ENCODE results near the gene PPP4R3A.

PPP4R3A gene

GRCh38 chr14:91424813-91425530 lies 85.1 kb downstream of the PPP4R3A start:
- ChIA-PET POLR2A (no interaction called here), CTCF (interaction anchor here (0.6 to 1.1 kb wide), 2 partner anchors 36 to 101 kb away, joined by 3 to 5 read pairs; no protein-coding TSS in a partner anchor)
- TF ChIP-seq PKNOX1 (IDR thresholded peaks at IDR 0.05) (no peak), TARDBP (IDR thresholded peaks at IDR 0.05) (no peak), FOXK2 (IDR thresholded peaks at IDR 0.05) (no peak), FOXA1 (IDR thresholded peaks at IDR 0.05) (no peak), BHLHE40 (IDR thresholded peaks at IDR 0.05; ENCODE audit: borderline replicate concordance) (no peak), ZNF384 (IDR thresholded peaks at IDR 0.05) (no peak), ELF4 (IDR thresholded peaks at IDR 0.05) (no peak), HDGF (IDR thresholded peaks at IDR 0.05; ENCODE audit: borderline replicate concordance) (no peak), FOXM1 (IDR thresholded peaks at IDR 0.05; ENCODE audit: borderline replicate concordance) (no peak), LEF1 (IDR thresholded peaks at IDR 0.05; ENCODE audit: borderline replicate concordance) (no peak), SP1 (IDR thresholded peaks at IDR 0.05) (no peak), SUZ12 (IDR thresholded peaks at IDR 0.05) (no peak), L3MBTL2 (conservative IDR thresholded peaks at IDR 0.05) (no peak), CTBP1 (IDR thresholded peaks at IDR 0.05; ENCODE audit: borderline replicate concordance) (no peak)
- DNase-seq (ENCODE audit: extremely low spot score), result no peak

- no peak for DNase-seq (ENCODE audit: extremely low spot score)
- ChIA-PET POLR2A (no interaction called here), CTCF (interaction anchor here (0.6 to 3.5 kb wide), 4 partner anchors 65 to 107 kb away, joined by 3 to 18 read pairs (median 4); no protein-coding TSS in a partner anchor)
- no peak for TF ChIP-seq NFRKB (IDR thresholded peaks at IDR 0.05)
- TF ChIP-seq L3MBTL2 (conservative IDR thresholded peaks at IDR 0.05), result no peak
- no peak for TF ChIP-seq HDGF (IDR thresholded peaks at IDR 0.05; ENCODE audit: borderline replicate concordance)
- TF ChIP-seq TARDBP (IDR thresholded peaks at IDR 0.05), result no peak
- TF ChIP-seq LEF1 (IDR thresholded peaks at IDR 0.05; ENCODE audit: borderline replicate concordance), result no peak
- no peak for TF ChIP-seq ARNT (IDR thresholded peaks at IDR 0.05)
- TF ChIP-seq FOXA1 (IDR thresholded peaks at IDR 0.05), result no peak
- no peak for TF ChIP-seq ZNF384 (IDR thresholded peaks at IDR 0.05)
- no peak for TF ChIP-seq FOXK2 (IDR thresholded peaks at IDR 0.05)
- TF ChIP-seq ELF4 (IDR thresholded peaks at IDR 0.05), result no peak
- no peak for TF ChIP-seq FOXM1 (IDR thresholded peaks at IDR 0.05; ENCODE audit: borderline replicate concordance)
- no peak for TF ChIP-seq PKNOX1 (IDR thresholded peaks at IDR 0.05)
- no peak for TF ChIP-seq CTBP1 (IDR thresholded peaks at IDR 0.05; ENCODE audit: borderline replicate concordance)
- no peak for TF ChIP-seq SUZ12 (IDR thresholded peaks at IDR 0.05)
- TF ChIP-seq SP1 (IDR thresholded peaks at IDR 0.05), result no peak
- TF ChIP-seq BHLHE40 (IDR thresholded peaks at IDR 0.05; ENCODE audit: borderline replicate concordance), result no peak
Observed at GRCh38 chr14:91420686-91421085, 89.4 kb downstream of the PPP4R3A start.

GRCh38 chr14:91419451-91419850 lies 90.7 kb downstream of the PPP4R3A start:
- CTCF ChIA-PET, result interaction anchor here (0.7 to 3.5 kb wide), 2 partner anchors 96 to 1901 kb away, joined by 4 to 18 read pairs; no protein-coding TSS in a partner anchor
- POLR2A ChIA-PET, result no interaction called here
- no peak for TF ChIP-seq CTBP1 (IDR thresholded peaks at IDR 0.05; ENCODE audit: borderline replicate concordance)
- no peak for TF ChIP-seq FOXM1 (IDR thresholded peaks at IDR 0.05; ENCODE audit: borderline replicate concordance)
- no peak for TF ChIP-seq PKNOX1 (IDR thresholded peaks at IDR 0.05)
- no peak for DNase-seq (ENCODE audit: extremely low spot score)

GRCh38 chr14:91419044-91419397 lies 91.1 kb downstream of the PPP4R3A start:
- ChIA-PET POLR2A (interaction anchor here (1.0 to 1.9 kb wide), 3 partner anchors 10 to 64 kb away, joined by 3 to 9 read pairs (median 3); no protein-coding TSS in a partner anchor), CTCF (interaction anchor here (1.6 to 3.5 kb wide), 2 partner anchors 64 to 95 kb away, joined by 4 to 18 read pairs; no protein-coding TSS in a partner anchor)
- no peak for TF ChIP-seq ELF4 (IDR thresholded peaks at IDR 0.05)
- TF ChIP-seq SUZ12 (IDR thresholded peaks at IDR 0.05), result no peak
- TF ChIP-seq TARDBP (IDR thresholded peaks at IDR 0.05), result no peak

GRCh38 chr14:91418387-91419043 lies 91.6 kb downstream of the PPP4R3A start:
- ChIA-PET CTCF (interaction anchor here (1.0 to 3.5 kb wide), 3 partner anchors 63 to 98 kb away, joined by 3 to 18 read pairs (median 4); no protein-coding TSS in a partner anchor), POLR2A (interaction anchor here (1.0 to 1.9 kb wide), 5 partner anchors 9 to 95 kb away, joined by 3 to 9 read pairs (median 5); no protein-coding TSS in a partner anchor)
- DNase-seq (ENCODE audit: extremely low spot score), result peak; percentile 66
- TF ChIP-seq FOXM1 (IDR thresholded peaks at IDR 0.05; ENCODE audit: borderline replicate concordance) (0 out of 2 replicates have a peak, but pooled peaks have one; percentile 22), FOXK2 (IDR thresholded peaks at IDR 0.05) (no peak), L3MBTL2 (conservative IDR thresholded peaks at IDR 0.05) (peak; percentile 91), FOXA1 (IDR thresholded peaks at IDR 0.05) (no peak), SP1 (IDR thresholded peaks at IDR 0.05) (no peak)

More at GRCh38 chr14:91419044-91419397, 91.1 kb downstream of the PPP4R3A start:
- DNase-seq (ENCODE audit: extremely low spot score), result no peak

GRCh38 chr14:91417983-91418386 lies 92.1 kb downstream of the PPP4R3A start:
- POLR2A ChIA-PET, result interaction anchor here (1.0 to 1.9 kb wide), 5 partner anchors 9 to 94 kb away, joined by 3 to 9 read pairs (median 5); no protein-coding TSS in a partner anchor
- CTCF ChIA-PET, result interaction anchor here (1.0 to 3.5 kb wide), 3 partner anchors 63 to 97 kb away, joined by 3 to 18 read pairs (median 4); no protein-coding TSS in a partner anchor
- peak; percentile 68; the same call in 1 of the 2 replicates for TF ChIP-seq LEF1 (IDR thresholded peaks at IDR 0.05; ENCODE audit: borderline replicate concordance)
- no peak for TF ChIP-seq ELF4 (IDR thresholded peaks at IDR 0.05)
- peak; percentile 62 for DNase-seq (ENCODE audit: extremely low spot score)
